ENCODE data around the gene RBAK. TPM values are rescaled to one million over a fixed set of nuclear protein-coding genes. Genes with fewer than 3 reads are reported as not detected.
"Not testable (repeated sequence)": the region's sequence is repeated elsewhere in the genome, so short reads cannot be mapped to it uniquely, and the experiment has no call there.

Gene RBAK
- total RNA-seq, 2 donors from 2014 or later: 18.5 to 18.8 TPM

DNA sequence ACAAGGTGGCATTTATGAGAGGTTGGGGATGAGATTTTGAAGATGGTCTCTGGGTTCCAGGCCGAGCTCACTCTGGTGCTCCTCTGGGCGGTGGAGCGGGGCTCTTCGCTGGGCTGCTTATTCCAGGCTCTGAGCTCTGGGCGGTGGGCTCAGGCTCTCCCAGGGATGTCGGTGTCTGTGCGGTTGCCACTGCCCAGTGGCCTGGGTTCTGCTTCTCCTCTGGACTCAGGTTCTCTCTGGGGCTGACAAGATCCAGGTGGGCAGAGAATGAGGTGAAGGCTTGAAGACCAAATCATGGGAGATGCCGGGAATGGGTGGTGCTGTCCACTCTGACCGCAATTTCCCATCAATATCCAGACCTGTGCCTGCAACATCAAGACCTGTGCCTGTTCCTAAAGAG is 40.6 kb downstream of the RBAK start:
- Mint-ChIP-seq H3K4me3 (no peak overlapping the region), H3K36me3 (ENCODE audit: low read depth) (no peaks in the 10 kb centered on the region), H3K9me3 (no peaks in the 10 kb centered on the region), H3K27ac (no peak overlapping the region), H3K27me3 (ENCODE audit: insufficient read depth) (peaks cover 32% of the 10 kb centered on the region), H3K4me1 (no peaks in the 10 kb centered on the region)
- 77 to 83% methylated on average over 7 to 9 of the region's 9 CpGs for WGBS, 2 experiments (ENCODE audit: insufficient coverage in 1 of 2, insufficient read length in 1 of 2)
- TF ChIP-seq, protein P1, sequence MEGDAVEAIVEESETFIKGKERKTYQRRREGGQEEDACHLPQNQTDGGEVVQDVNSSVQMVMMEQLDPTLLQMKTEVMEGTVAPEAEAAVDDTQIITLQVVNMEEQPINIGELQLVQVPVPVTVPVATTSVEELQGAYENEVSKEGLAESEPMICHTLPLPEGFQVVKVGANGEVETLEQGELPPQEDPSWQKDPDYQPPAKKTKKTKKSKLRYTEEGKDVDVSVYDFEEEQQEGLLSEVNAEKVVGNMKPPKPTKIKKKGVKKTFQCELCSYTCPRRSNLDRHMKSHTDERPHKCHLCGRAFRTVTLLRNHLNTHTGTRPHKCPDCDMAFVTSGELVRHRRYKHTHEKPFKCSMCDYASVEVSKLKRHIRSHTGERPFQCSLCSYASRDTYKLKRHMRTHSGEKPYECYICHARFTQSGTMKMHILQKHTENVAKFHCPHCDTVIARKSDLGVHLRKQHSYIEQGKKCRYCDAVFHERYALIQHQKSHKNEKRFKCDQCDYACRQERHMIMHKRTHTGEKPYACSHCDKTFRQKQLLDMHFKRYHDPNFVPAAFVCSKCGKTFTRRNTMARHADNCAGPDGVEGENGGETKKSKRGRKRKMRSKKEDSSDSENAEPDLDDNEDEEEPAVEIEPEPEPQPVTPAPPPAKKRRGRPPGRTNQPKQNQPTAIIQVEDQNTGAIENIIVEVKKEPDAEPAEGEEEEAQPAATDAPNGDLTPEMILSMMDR (conservative IDR thresholded peaks at IDR 0.05): no peak
- no peak overlapping the region for H3K27ac ChIP-seq (ENCODE audit: low read depth, low read length)
- peaks cover 10% of the 10 kb centered on the region for H3K27me3 ChIP-seq (ENCODE audit: control insufficient read depth, insufficient read depth, low read length, poor library complexity, severe bottlenecking)
- no peaks in the 10 kb centered on the region for H3K36me3 ChIP-seq (ENCODE audit: control insufficient read depth, insufficient read depth, low read length)
- H3K9me3 ChIP-seq (ENCODE audit: control insufficient read depth, low read length): no peaks in the 10 kb centered on the region
- no peak for DNase-seq
- no peak overlapping the region for H3K4me3 ChIP-seq (ENCODE audit: low read length)
- H3K4me1 ChIP-seq (ENCODE audit: control insufficient read depth, insufficient read depth, low read length): no peaks in the 10 kb centered on the region
- H3K9ac ChIP-seq (ENCODE audit: extremely low read depth, low read length, poor library complexity, severe bottlenecking): no peak overlapping the region

DNA sequence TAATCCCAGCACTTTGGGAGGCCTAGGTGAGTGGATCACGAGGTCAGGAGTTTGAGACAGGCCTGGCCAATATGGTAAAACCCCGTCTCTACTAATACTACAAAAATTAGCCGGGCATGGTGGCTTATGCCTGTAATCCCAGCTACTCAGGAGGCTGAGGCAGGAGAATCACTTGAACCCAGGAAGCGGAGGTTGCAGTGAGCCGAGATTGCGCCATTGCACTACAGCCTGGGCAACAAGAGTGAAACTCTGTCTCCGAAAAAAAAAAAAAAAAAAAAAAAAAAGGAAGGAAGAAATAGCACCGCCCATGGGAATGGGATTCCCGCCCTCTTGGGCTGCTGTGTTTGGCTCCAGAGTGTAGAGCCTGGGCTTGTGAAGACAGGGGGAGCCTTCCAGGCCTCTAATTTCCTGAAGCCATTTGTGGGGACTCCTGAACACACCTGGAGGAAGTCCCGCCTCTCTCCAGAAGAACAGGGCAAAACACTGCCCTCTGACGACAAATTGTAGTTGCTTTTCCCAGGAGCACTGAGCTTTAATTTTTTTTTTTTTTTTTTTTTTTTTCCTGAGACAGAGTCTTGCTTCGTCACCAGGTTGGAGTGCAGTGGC is 42.7 kb downstream of the RBAK start:
- H3K4me1 Mint-ChIP-seq; H3K4me3 Mint-ChIP-seq; H3K4me1 ChIP-seq (ENCODE audit: control insufficient read depth, insufficient read depth, low read length); H3K27me3 ChIP-seq (ENCODE audit: control insufficient read depth, insufficient read depth, low read length, poor library complexity, severe bottlenecking); H3K36me3 Mint-ChIP-seq (ENCODE audit: low read depth); H3K27ac ChIP-seq (ENCODE audit: low read depth, low read length); H3K36me3 ChIP-seq (ENCODE audit: control insufficient read depth, insufficient read depth, low read length); H3K4me3 ChIP-seq (ENCODE audit: low read length); H3K9ac ChIP-seq (ENCODE audit: extremely low read depth, low read length, poor library complexity, severe bottlenecking); H3K27ac Mint-ChIP-seq; H3K9me3 ChIP-seq (ENCODE audit: control insufficient read depth, low read length): not testable (repeated sequence)
- TF ChIP-seq, protein P1 (conservative IDR thresholded peaks at IDR 0.05): peak; percentile 51
- H3K9me3 Mint-ChIP-seq: peaks cover 11% of the 10 kb centered on the region
- DNase-seq: peak; percentile 84
- peaks cover 31% of the 10 kb centered on the region for H3K27me3 Mint-ChIP-seq (ENCODE audit: insufficient read depth)
- 81 to 84% methylated on average over 8 to 12 of the region's 12 CpGs for WGBS, 2 experiments (ENCODE audit: insufficient coverage in 1 of 2, insufficient read length in 1 of 2)

DNA sequence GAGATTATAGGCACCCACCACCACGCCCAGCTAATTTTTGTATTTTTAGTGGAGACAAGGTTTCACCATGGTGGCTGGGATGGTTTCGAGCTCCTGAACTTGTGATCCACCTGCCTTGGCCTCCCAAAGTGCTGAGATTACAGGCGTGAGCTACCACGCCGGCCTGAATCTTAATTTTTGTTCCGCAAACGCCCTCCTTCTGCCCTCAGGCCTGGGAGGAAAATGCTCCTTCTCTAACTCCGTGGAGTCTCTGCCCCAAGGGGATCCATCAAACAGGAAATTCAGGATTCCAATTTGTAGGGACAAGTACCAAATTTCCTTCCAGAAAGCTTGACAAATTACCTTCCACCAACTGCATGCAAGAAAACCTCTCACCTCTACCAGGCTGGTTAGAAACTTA is 43.2 kb downstream of the RBAK start:
- peaks cover 10% of the 10 kb centered on the region for H3K27me3 ChIP-seq (ENCODE audit: control insufficient read depth, insufficient read depth, low read length, poor library complexity, severe bottlenecking)
- peaks cover 6% of the 10 kb centered on the region for H3K9me3 ChIP-seq (ENCODE audit: control insufficient read depth, low read length)
- H3K4me1 ChIP-seq (ENCODE audit: control insufficient read depth, insufficient read depth, low read length): no peaks in the 10 kb centered on the region
- DNase-seq: no peak
- WGBS, 2 experiments (ENCODE audit: insufficient coverage in 1 of 2, insufficient read length in 1 of 2): 88 to 92% methylated on average over 7 to 8 of the region's 8 CpGs
- peaks cover 16% of the 10 kb centered on the region for H3K9me3 Mint-ChIP-seq
- no peak overlapping the region for H3K4me3 ChIP-seq (ENCODE audit: low read length)
- no peak overlapping the region for H3K4me3 Mint-ChIP-seq
- no peaks in the 10 kb centered on the region for H3K36me3 Mint-ChIP-seq (ENCODE audit: low read depth)
- H3K9ac ChIP-seq (ENCODE audit: extremely low read depth, low read length, poor library complexity, severe bottlenecking): no peak overlapping the region
- no peak overlapping the region for H3K27ac ChIP-seq (ENCODE audit: low read depth, low read length)
- TF ChIP-seq, protein P1 (conservative IDR thresholded peaks at IDR 0.05): no peak
- no peaks in the 10 kb centered on the region for H3K36me3 ChIP-seq (ENCODE audit: control insufficient read depth, insufficient read depth, low read length)
- no peaks in the 10 kb centered on the region for H3K4me1 Mint-ChIP-seq
- no peak overlapping the region for H3K27ac Mint-ChIP-seq
- H3K27me3 Mint-ChIP-seq (ENCODE audit: insufficient read depth): peaks cover 29% of the 10 kb centered on the region

All from endodermal cell (in vitro differentiated cells).